Fibroblast of pulmonary artery (primary cell): ENCODE data around the gene S100A14.
"Not testable (repeated sequence)": the region's sequence is repeated elsewhere in the genome, so short reads cannot be mapped to it uniquely, and the experiment has no call there.

Experiments
- DNase-seq: peaks from one replicate; pipeline ENCODE4 v3.0.0-alpha.2; 2010; ENCODE audit warnings: low read depth
- H3K4me3 ChIP-seq: replicated peaks from 2 replicates; pipeline ENCODE4 v1.5.1; 2011; ENCODE audit warnings: low read depth, mild to moderate bottlenecking, control low read depth, low read length, moderate library complexity
- CTCF ChIP-seq: IDR thresholded peaks from 2 replicates; pipeline ENCODE4 v1.5.1; 2011; ENCODE audit warnings: mild to moderate bottlenecking, control low read depth, low read length, inconsistent platforms; ENCODE audit errors: missing control alignments

Gene S100A14

DNA sequence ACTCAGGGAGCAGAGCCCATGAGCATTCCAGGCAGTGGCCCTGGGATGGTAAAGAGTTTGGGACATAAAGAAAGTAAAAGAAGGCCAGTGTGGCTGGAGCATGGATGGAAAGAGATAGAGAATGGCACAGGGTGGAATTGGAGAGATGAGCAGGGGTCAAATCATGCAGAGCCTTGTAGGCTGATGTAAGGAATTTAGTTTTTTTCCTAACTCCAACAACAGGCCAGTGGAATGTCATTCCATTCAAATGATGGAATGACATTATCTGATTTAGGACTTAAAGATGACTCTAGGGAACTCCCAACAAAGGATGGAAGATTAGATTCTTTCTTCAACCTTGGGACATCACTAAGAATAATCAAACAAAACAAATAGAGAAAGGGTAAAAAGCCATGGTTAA is 37.6 kb downstream of the S100A14 start:
- no peak for TF ChIP-seq CTCF
- DNase-seq: no peak
- H3K4me3 ChIP-seq: no peak overlapping the region

DNA sequence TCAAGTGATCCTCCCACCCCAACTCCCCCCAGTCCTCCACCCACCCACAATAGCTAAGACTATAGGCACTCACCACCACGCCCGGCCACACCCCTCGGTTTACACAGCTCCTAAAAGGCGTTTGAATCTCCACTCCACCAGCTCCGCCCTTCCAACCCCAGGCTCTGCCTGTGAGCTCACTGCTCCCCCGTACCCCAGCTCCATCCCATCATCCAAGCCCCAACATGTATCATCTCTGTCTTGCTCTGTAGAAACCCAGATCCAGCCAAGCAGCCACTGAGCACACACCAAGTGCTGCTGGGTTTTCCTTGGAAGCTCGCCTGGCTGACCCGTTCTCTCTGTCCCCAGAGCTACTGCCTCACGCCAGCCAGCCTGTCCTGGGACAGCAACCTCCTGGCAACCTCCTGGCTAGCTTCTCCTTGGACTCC is 38.5 kb downstream of the S100A14 start:
- DNase-seq: no peak
- TF ChIP-seq CTCF: no peak
- no peak overlapping the region for H3K4me3 ChIP-seq

DNA sequence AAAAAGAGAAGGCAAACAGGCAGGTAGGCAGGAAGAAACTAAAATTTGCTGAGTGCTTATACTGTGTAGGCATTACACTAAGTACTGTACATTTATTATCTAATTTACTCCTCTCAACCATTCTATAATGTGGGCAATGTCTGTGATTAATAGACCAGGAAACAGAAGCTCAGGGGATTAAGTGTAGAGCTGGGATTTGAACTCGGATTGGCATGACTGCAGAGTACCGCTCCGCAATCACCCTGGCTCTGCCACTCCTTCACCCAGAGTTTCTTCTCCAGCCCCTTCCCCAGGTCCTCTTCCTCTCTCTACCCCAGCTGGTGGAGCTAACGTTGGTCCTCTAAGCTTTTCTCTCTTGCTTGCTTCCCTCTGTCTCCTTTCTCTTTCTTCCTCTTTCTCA is 39.0 kb downstream of the S100A14 start:
- TF ChIP-seq CTCF: no peak
- no peak for DNase-seq
- H3K4me3 ChIP-seq: no peak overlapping the region

DNA sequence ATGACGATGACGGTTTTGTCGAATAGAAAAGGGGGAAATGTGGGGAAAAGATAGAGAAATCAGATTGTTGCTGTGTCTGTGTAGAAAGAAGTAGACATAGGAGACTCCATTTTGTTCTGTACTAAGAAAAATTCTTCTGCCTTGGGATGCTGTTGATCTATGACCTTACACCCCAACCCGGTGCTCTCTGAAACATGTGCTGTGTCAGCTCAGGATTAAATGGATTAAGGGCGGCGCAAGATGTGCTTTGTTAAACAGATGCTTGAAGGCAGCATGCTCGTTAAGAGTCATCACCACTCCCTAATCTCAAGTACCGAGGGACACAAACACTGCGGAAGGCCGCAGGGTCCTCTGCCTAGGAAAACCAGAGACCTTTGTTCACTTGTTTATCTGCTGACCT is 40.6 kb downstream of the S100A14 start:
- not testable (repeated sequence) for H3K4me3 ChIP-seq, DNase-seq

- DNase-seq, H3K4me3 ChIP-seq: not testable (repeated sequence)
Measured at GRCh38 chr1:153575081-153575491, 41.0 kb downstream of the S100A14 start.

GRCh38 chr1:153573351-153573750 is 42.8 kb downstream of the S100A14 start:
- peak; percentile 28 for DNase-seq
- no peak overlapping the region for H3K4me3 ChIP-seq
- no peak for TF ChIP-seq CTCF

DNA sequence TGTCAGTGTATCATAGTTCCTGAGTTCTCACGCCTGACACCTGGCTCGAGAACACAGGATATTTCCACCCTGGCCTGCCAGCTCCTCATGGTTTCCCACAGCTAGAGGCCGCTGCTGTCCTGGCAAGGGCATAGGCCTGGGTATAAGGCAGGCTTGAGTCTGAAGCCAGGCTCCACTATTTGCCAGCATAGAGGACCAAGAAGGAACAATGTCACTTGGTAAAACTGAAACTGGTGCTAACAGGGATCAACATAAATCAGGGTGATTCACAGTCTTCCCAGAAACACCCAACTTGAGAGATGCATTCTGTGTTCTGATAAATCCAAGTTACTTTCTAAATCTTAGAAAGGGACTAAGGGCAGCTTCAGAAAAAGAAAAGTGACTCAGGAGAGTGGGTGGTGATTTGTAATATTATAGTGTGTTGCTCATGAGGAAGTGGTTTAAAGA is 43.5 kb downstream of the S100A14 start:
- H3K4me3 ChIP-seq: no peak overlapping the region
- DNase-seq: peak; percentile 84

DNA sequence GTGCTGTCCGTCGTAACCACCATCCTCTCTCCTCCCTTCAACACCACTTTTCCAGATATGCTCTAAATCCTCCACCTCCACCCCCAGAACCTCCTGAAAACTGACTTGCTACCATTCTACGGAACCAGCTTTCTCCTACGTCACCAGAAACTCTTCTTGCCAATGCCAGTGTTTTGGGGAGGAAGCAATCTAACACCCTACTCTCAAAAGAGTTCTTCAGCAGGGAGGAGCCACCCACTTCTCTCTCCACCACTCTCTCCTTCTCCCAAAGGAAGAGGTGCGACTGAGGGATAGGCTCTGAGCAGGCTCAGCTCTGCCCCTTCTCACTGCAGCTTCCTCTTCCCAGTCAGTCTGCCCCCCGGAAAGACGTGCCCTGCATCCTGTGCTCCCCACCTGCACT is 44.4 kb downstream of the S100A14 start:
- DNase-seq: no peak
- no peak overlapping the region for H3K4me3 ChIP-seq
- TF ChIP-seq CTCF: no peak

More for the DNA sequence above, 43.5 kb downstream of the S100A14 start:
- TF ChIP-seq CTCF: peak; percentile 98
